Measurements from ENCODE around the gene CLSTN2. TPM values are rescaled to one million over a fixed set of nuclear protein-coding genes. Genes with fewer than 3 reads are reported as not detected.

The CLSTN2 gene
- total RNA-seq, 1 experiment from 2014 or later = 0.02 TPM

DNA sequence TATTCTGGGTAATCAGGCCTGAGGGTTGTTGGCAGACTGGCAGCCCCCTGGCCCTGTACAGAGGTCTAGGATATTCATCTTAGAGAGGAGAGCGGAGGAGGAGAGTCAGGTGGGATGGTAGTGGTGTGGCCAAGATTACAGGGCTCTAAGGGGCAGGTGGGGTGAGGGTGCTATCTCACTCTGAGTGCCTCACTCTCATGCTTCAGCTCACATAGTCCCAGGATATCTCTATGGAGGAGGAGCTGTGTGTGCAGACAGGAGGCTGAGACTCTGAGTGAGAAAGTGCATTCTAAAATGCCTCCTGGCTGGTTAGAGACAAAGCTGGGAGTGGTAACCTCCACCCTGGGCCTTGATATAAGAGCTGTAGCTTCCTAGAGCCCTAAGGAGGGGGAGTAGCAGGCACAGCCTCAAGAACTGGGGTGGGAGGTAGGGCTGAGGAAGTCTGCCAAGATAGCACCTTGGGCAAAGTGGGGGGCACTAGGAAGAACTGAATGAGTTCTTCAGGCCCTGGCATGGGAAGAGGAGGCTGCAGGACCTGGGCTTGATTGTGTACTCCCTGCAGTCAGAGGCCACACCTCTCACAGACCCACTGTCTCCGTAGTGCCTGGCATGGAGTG is 39.9 kb downstream of the CLSTN2 start:
- Histone ChIP-seq H3K9ac (ENCODE audit: low read length) (no peak overlapping the region), H3K4me1 (ENCODE audit: control insufficient read depth in 1 of 2, insufficient read depth in 2 of 2, low read length in 2 of 2) (no peaks in the 10 kb centered on the region), H3K4me3 (replicated peaks in 1 of 2; ENCODE audit: low read depth in 1 of 2, low read length in 2 of 2) (no peak overlapping the region), H3K4me2 (ENCODE audit: low read length) (no peak overlapping the region), H2AFZ (ENCODE audit: low read depth, low read length, poor library complexity, severe bottlenecking) (no peak overlapping the region), H3K27ac (ENCODE audit: low read depth, low read length) (no peak overlapping the region), H3K9me3 (ENCODE audit: control insufficient read depth in 1 of 2, insufficient read depth in 1 of 2, low read depth in 1 of 2, low read length in 2 of 2) (no peaks in the 10 kb centered on the region), H3K79me2 (ENCODE audit: insufficient read depth, low read length) (no peaks in the 10 kb centered on the region), H3K9me2 (ENCODE audit: insufficient read depth) (no peaks in the 10 kb centered on the region), H3K36me3 (ENCODE audit: control insufficient read depth in 1 of 2, insufficient read depth in 2 of 2, low read length in 2 of 2) (no peaks in the 10 kb centered on the region), H3K27me3 (ENCODE audit: insufficient read depth, low read length) (peaks cover 56% of the 10 kb centered on the region), H4K20me1 (ENCODE audit: insufficient read depth) (no peaks in the 10 kb centered on the region)
- CTCF ChIA-PET = no interaction called here
- TF ChIP-seq, protein P1, sequence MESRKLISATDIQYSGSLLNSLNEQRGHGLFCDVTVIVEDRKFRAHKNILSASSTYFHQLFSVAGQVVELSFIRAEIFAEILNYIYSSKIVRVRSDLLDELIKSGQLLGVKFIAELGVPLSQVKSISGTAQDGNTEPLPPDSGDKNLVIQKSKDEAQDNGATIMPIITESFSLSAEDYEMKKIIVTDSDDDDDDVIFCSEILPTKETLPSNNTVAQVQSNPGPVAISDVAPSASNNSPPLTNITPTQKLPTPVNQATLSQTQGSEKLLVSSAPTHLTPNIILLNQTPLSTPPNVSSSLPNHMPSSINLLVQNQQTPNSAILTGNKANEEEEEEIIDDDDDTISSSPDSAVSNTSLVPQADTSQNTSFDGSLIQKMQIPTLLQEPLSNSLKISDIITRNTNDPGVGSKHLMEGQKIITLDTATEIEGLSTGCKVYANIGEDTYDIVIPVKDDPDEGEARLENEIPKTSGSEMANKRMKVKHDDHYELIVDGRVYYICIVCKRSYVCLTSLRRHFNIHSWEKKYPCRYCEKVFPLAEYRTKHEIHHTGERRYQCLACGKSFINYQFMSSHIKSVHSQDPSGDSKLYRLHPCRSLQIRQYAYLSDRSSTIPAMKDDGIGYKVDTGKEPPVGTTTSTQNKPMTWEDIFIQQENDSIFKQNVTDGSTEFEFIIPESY (IDR thresholded peaks at IDR 0.05; ENCODE audit: extremely low read depth, insufficient replicate concordance, low read length) = no peak
- TF ChIP-seq EZH2 (IDR thresholded peaks at IDR 0.05) (no peak), FOSL1 (IDR thresholded peaks at IDR 0.05; ENCODE audit: low read depth) (no peak), RAD21 (IDR thresholded peaks at IDR 0.05; ENCODE audit: low read depth) (no peak), CTCF (IDR thresholded peaks at IDR 0.05 in 2 of 3, conservative IDR thresholded peaks at IDR 0.05 in 1 of 3; ENCODE audit: borderline replicate concordance in 1 of 3, insufficient read depth in 1 of 3, low read depth in 2 of 3, low read length in 2 of 3) (no peak), ZFX (IDR thresholded peaks at IDR 0.05) (no peak), SIN3A (IDR thresholded peaks at IDR 0.05; ENCODE audit: low read depth) (no peak), SRF (IDR thresholded peaks at IDR 0.05; ENCODE audit: low read depth) (no peak), EZH2phosphoT487 (IDR thresholded peaks at IDR 0.05; ENCODE audit: borderline replicate concordance) (no peak), CEBPB (IDR thresholded peaks at IDR 0.05; ENCODE audit: low read depth) (no peak), CBX3 (IDR thresholded peaks at IDR 0.05; ENCODE audit: low read depth) (no peak), EGR1 (IDR thresholded peaks at IDR 0.05; ENCODE audit: low read depth) (no peak)
- TF ChIP-seq, protein P2, sequence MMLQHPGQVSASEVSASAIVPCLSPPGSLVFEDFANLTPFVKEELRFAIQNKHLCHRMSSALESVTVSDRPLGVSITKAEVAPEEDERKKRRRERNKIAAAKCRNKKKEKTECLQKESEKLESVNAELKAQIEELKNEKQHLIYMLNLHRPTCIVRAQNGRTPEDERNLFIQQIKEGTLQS (IDR thresholded peaks at IDR 0.05) = no peak
- TF ChIP-seq, protein P3, sequence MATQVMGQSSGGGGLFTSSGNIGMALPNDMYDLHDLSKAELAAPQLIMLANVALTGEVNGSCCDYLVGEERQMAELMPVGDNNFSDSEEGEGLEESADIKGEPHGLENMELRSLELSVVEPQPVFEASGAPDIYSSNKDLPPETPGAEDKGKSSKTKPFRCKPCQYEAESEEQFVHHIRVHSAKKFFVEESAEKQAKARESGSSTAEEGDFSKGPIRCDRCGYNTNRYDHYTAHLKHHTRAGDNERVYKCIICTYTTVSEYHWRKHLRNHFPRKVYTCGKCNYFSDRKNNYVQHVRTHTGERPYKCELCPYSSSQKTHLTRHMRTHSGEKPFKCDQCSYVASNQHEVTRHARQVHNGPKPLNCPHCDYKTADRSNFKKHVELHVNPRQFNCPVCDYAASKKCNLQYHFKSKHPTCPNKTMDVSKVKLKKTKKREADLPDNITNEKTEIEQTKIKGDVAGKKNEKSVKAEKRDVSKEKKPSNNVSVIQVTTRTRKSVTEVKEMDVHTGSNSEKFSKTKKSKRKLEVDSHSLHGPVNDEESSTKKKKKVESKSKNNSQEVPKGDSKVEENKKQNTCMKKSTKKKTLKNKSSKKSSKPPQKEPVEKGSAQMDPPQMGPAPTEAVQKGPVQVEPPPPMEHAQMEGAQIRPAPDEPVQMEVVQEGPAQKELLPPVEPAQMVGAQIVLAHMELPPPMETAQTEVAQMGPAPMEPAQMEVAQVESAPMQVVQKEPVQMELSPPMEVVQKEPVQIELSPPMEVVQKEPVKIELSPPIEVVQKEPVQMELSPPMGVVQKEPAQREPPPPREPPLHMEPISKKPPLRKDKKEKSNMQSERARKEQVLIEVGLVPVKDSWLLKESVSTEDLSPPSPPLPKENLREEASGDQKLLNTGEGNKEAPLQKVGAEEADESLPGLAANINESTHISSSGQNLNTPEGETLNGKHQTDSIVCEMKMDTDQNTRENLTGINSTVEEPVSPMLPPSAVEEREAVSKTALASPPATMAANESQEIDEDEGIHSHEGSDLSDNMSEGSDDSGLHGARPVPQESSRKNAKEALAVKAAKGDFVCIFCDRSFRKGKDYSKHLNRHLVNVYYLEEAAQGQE (IDR thresholded peaks at IDR 0.05; ENCODE audit: low read depth) = no peak
- no peak for DNase-seq (ENCODE audit: low read depth, low spot score)
- POLR2A ChIA-PET = no interaction called here
- BruUV-seq (replicated peaks) = no TSS peak
- intact Hi-C loops (cut with micrococcal nuclease) = no loop called here
- RAD21 ChIA-PET (ENCODE audit: low non-redundant PET in 1 of 2, low total read pairs in 2 of 2, uncharacterized antibody in 2 of 2, unreplicated experiment in 2 of 2) = no interaction called here
- no peak for ATAC-seq

Data from HCT116 (cell line).